Measurements from ENCODE around the gene AK8. TPM values are rescaled to one million over a fixed set of nuclear protein-coding genes. Genes with fewer than 3 reads are reported as not detected.

AK8 gene, protein sequence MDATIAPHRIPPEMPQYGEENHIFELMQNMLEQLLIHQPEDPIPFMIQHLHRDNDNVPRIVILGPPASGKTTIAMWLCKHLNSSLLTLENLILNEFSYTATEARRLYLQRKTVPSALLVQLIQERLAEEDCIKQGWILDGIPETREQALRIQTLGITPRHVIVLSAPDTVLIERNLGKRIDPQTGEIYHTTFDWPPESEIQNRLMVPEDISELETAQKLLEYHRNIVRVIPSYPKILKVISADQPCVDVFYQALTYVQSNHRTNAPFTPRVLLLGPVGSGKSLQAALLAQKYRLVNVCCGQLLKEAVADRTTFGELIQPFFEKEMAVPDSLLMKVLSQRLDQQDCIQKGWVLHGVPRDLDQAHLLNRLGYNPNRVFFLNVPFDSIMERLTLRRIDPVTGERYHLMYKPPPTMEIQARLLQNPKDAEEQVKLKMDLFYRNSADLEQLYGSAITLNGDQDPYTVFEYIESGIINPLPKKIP
- total RNA-seq = under 1 TPM in 1 of 2 donors, not detected in 1; 0.19 TPM

DNA sequence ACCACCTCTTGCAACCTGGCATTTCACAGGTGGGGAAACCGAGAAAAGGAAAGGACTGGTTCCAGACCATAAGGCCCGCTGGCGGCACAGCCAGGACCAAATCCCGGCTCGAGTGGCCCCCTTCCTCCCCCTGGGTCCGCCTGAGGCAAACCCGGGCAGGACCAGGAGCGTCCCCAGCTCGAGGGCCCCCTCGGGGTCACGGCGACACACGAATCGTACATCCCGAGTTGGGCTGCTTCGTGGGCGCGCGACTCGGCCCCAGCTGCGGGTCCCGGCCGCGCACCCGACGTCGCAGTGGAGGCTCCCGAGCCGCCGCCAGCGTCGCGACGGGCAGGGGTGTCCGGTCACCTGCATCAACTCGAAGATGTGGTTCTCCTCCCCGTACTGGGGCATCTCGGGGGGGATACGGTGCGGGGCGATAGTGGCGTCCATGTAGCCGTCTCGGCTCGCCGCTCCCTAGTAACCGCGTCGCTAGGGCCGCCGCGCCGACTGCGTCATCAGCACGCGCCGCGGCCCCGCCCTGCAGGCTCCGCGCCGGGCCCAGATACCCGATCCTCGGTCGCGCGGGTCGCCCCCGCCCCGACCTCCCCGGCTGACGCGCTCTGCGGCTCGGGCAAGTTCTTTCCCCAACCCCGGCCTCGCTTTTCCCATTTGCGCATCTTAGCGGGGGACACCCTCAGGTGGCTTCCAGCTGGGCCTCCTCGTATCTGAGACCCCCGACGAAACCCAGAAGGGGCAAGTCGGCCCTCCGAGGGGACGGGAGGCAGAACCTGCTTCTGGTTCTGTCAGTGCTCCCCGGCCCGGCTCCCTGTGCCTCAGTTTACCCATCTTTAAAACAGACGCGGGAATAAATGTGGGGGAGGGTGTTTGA is at the start of gene AK8:
TSS of gene AK8 (minus strand) at position 461 of the 871 bp plus-strand sequence. CDS start at position 432, 29 bp downstream.
- peak within 1 kb of the TSS; percentile 93 to 94 for H3K4me3 ChIP-seq
- H3K27me3 ChIP-seq = no peaks in the 10 kb centered on the region
- H3K36me3 ChIP-seq = no peaks in the 10 kb centered on the region
- no peaks in the 10 kb centered on the region for H3K9me3 ChIP-seq
- DNase-seq (ENCODE audit: low spot score) = peak; percentile 75
- TF ChIP-seq, protein P1, sequence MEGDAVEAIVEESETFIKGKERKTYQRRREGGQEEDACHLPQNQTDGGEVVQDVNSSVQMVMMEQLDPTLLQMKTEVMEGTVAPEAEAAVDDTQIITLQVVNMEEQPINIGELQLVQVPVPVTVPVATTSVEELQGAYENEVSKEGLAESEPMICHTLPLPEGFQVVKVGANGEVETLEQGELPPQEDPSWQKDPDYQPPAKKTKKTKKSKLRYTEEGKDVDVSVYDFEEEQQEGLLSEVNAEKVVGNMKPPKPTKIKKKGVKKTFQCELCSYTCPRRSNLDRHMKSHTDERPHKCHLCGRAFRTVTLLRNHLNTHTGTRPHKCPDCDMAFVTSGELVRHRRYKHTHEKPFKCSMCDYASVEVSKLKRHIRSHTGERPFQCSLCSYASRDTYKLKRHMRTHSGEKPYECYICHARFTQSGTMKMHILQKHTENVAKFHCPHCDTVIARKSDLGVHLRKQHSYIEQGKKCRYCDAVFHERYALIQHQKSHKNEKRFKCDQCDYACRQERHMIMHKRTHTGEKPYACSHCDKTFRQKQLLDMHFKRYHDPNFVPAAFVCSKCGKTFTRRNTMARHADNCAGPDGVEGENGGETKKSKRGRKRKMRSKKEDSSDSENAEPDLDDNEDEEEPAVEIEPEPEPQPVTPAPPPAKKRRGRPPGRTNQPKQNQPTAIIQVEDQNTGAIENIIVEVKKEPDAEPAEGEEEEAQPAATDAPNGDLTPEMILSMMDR (IDR thresholded peaks at IDR 0.05) = no peak
- H3K4me1 ChIP-seq = peaks cover 0 to 18% of the 10 kb centered on the region in 2 donors
- peak within 1 kb of the TSS; percentile 85 to 89 for H3K27ac ChIP-seq

DNA sequence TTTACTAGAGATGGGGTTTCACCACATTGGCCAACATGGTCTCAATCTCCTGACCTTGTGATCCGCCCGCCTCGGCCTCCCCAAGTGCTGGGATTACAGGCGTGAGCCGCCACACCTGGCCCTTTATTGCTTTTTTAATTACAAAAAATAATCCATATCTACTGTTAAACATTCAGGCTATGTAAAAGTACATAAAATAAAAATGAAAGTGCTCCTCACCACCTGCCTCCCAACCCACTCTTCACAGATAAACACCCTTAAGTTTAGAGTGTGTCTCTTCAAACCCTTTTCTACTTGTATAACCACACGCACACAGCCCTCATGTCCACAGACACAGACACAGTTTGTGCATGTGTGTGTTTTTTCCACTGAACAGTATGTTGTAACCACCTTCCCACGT is 49.6 kb upstream of the AK8 start:
- Histone ChIP-seq H3K4me1 (no peaks in the 10 kb centered on the region), H3K27ac (no peak overlapping the region), H3K4me3 (no peak overlapping the region), H3K27me3 (no peaks in the 10 kb centered on the region), H3K9me3 (no peaks in the 10 kb centered on the region), H3K36me3 (peaks cover 53% of the 10 kb centered on the region)
- DNase-seq (ENCODE audit: low spot score) = no peak
- TF ChIP-seq, protein P1 (IDR thresholded peaks at IDR 0.05) = no peak

DNA sequence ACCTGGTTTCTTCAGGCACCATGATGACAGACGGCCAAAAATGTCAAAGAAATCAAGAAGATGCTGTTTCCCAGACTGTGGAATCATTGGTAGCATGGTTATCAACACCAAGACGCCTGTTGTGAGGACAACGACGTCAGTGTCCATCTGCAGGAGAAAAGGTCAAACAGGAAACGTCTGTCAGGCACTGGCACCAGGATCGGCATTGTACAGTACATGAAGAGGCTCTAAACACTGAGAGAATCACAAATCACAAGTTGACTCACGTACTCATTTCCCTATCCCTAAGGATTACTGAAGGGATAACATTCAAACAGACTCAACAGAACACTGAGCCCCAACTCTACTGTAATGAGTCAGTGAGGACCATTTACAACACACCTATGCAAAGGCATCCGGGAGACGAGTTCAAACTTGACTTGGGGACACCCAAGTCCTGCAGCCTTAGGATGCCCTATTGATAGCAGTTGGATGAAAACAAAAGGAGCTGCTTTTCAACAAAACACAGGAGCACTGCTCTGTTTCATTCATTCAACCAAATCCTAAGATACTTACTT is 45.3 kb upstream of the AK8 start:
- Histone ChIP-seq H3K9me3 (no peaks in the 10 kb centered on the region), H3K36me3 (peaks cover 90% of the 10 kb centered on the region), H3K4me3 (no peak overlapping the region), H3K27me3 (no peaks in the 10 kb centered on the region), H3K4me1 (no peaks in the 10 kb centered on the region), H3K27ac (no peak overlapping the region)
- no peak for DNase-seq (ENCODE audit: low spot score)
- TF ChIP-seq, protein P1 (IDR thresholded peaks at IDR 0.05) = no peak

DNA sequence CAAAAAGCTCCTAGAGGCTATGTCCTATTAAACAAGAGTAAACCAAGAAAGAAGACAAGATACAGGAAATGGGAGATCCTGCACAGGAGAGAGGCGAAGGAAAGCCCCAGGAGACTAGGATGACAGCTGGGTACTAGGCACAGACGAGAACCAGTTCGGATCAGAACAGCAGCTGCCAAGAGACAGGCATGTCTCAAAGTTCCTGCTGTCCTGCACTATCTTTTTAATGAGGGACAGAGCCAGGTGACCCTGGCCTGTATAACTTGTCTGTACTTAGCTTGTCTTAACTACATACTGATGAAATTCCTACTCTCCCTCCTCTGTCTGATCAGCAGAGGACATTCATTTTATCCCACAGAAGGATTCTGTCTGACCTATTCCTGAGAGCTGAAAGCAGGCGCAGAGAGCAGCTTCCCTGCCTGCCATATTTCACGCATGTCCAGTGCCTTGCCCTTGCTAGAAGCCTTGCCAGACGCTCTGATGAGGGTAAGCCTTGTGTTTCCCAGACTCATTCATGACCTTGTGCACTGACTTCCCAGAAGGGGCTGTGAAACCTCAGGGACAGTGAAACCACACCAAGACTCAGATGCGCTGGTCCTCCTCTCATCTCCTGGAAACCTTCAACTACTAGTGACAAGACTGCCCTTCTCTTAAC is 41.7 kb upstream of the AK8 start:
- TF ChIP-seq, protein P1 (IDR thresholded peaks at IDR 0.05) = no peak
- H3K27ac ChIP-seq = no peak overlapping the region
- no peaks in the 10 kb centered on the region for H3K27me3 ChIP-seq
- H3K4me1 ChIP-seq = no peaks in the 10 kb centered on the region
- H3K4me3 ChIP-seq = no peak overlapping the region
- no peak for DNase-seq (ENCODE audit: low spot score)
- H3K36me3 ChIP-seq = peaks cover 87% of the 10 kb centered on the region
- peaks cover 0 to 5% of the 10 kb centered on the region in 2 donors for H3K9me3 ChIP-seq

DNA sequence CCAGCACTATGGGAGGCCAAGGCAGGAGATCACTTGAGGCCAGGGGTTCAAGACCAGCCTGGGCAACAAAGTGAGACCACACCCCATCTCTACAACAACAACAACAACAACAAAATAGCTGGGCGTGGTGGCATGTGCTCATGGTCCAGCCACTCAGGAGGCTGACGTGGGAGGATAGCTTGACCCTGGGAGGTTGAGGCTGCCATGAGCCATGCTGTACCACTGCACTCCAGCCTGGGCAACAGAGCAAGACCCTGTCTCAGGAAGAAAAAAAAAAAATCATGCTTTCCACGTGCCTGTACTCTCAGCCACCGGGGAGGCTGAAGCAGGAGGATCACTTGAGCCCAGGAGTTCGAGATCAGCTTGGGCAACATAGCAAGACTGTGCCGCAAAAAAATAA is 36.8 kb upstream of the AK8 start:
- Histone ChIP-seq H3K27me3 (no peaks in the 10 kb centered on the region), H3K4me3 (no peak overlapping the region), H3K36me3 (peaks cover 69% of the 10 kb centered on the region), H3K27ac (no peak overlapping the region), H3K4me1 (no peaks in the 10 kb centered on the region), H3K9me3 (peaks cover 0 to 5% of the 10 kb centered on the region in 2 donors)
- TF ChIP-seq, protein P1 (IDR thresholded peaks at IDR 0.05) = no peak
- no peak for DNase-seq (ENCODE audit: low spot score)
